ENCODE results near the gene RGS16. TPM values are rescaled to one million over a fixed set of nuclear protein-coding genes. Genes with fewer than 3 reads are reported as not detected.

The RGS16 gene
- total RNA-seq, 4 donors from 2014 or later = 1.1 to 2.2 (median 1.3) TPM

GRCh38 chr1:182560392-182560984, 43.7 kb downstream of the RGS16 start:
- no peak for DNase-seq
- H3K36me3 ChIP-seq = no peaks in the 10 kb centered on the region
- WGBS, 2 donors = 63 to 64% methylated on average over 7 of the region's 7 CpGs
- no peaks in the 10 kb centered on the region for H3K9me3 ChIP-seq
- peaks cover 0 to 5% (median 0%) of the 10 kb centered on the region in 4 donors for H3K27me3 ChIP-seq
- no peak overlapping the region for H3K4me3 ChIP-seq
- TF ChIP-seq CTCF (IDR thresholded peaks at IDR 0.05) (no peak), POLR2A (IDR thresholded peaks at IDR 0.05) (no peak)
- intact Hi-C loops (cut with DNase I) = no loop called here
- H3K27ac ChIP-seq = no peak overlapping the region
- no peaks in the 10 kb centered on the region for H3K4me1 ChIP-seq

GRCh38 chr1:182556279-182556678, 47.9 kb downstream of the RGS16 start:
- no peak for DNase-seq
- no peak for TF ChIP-seq CTCF (IDR thresholded peaks at IDR 0.05)
- no peak for TF ChIP-seq POLR2A (IDR thresholded peaks at IDR 0.05)
- no peaks in the 10 kb centered on the region for H3K36me3 ChIP-seq
- H3K9me3 ChIP-seq = peaks cover 0 to 5% (median 0%) of the 10 kb centered on the region in 3 donors
- no peaks in the 10 kb centered on the region for H3K27me3 ChIP-seq
- intact Hi-C loops (cut with DNase I) = no loop called here
- H3K4me1 ChIP-seq = no peaks in the 10 kb centered on the region
- H3K4me3 ChIP-seq = no peak overlapping the region
- H3K27ac ChIP-seq = no peak overlapping the region

- no peaks in the 10 kb centered on the region for H3K36me3 ChIP-seq
Observed at GRCh38 chr1:182555493-182555892, 48.7 kb downstream of the RGS16 start.

GRCh38 chr1:182552527-182552926, 51.7 kb downstream of the RGS16 start:
- intact Hi-C loops (cut with DNase I) = no loop called here
- WGBS, 2 donors = 63 to 75% methylated on average over 2 of the region's 2 CpGs
- H3K4me1 ChIP-seq = no peaks in the 10 kb centered on the region
- no peaks in the 10 kb centered on the region for H3K36me3 ChIP-seq
- TF ChIP-seq POLR2A (IDR thresholded peaks at IDR 0.05) = no peak
- TF ChIP-seq CTCF (IDR thresholded peaks at IDR 0.05) = no peak
- DNase-seq = no peak
- H3K27me3 ChIP-seq = no peaks in the 10 kb centered on the region
- peaks cover 0 to 5% (median 0%) of the 10 kb centered on the region in 3 donors for H3K9me3 ChIP-seq
- H3K27ac ChIP-seq = no peak overlapping the region
- no peak overlapping the region for H3K4me3 ChIP-seq

More at GRCh38 chr1:182555493-182555892, 48.7 kb downstream of the RGS16 start:
- Histone ChIP-seq H3K4me3 (no peak overlapping the region), H3K27me3 (no peaks in the 10 kb centered on the region), H3K27ac (no peak overlapping the region), H3K9me3 (peaks cover 0 to 5% (median 0%) of the 10 kb centered on the region in 3 donors), H3K4me1 (no peaks in the 10 kb centered on the region)
- DNase-seq = no peak
- whole genome bisulfite sequencing, 2 donors = 100% methylated on average over 1 of the region's 1 CpG; no CpG with 5 or more reads in 1 of the 2 donors
- TF ChIP-seq POLR2A (IDR thresholded peaks at IDR 0.05) = no peak
- no peak for TF ChIP-seq CTCF (IDR thresholded peaks at IDR 0.05)
- intact Hi-C loops (cut with DNase I) = no loop called here

- TF ChIP-seq POLR2A (IDR thresholded peaks at IDR 0.05) (no peak), CTCF (IDR thresholded peaks at IDR 0.05) (no peak)
- WGBS, 2 donors = 22 to 23% methylated on average over 1 of the region's 1 CpG
- Histone ChIP-seq H3K9me3 (peaks cover 0 to 5% (median 0%) of the 10 kb centered on the region in 3 donors), H3K4me1 (no peaks in the 10 kb centered on the region), H3K4me3 (no peak overlapping the region), H3K27ac (no peak overlapping the region), H3K36me3 (no peaks in the 10 kb centered on the region), H3K27me3 (no peaks in the 10 kb centered on the region)
- intact Hi-C loops (cut with DNase I) = no loop called here
- no peak for DNase-seq
Observed at GRCh38 chr1:182549811-182550210, 54.4 kb downstream of the RGS16 start.
